HG03342 (cell line): ENCODE results near the gene NFX1.

Experiments
- ATAC-seq: cut with Tn5 transposase; IDR thresholded peaks from one replicate; pipeline ENCODE4 v1.9.1; 2021; ENCODE audit warnings: mild to moderate bottlenecking, moderate library complexity; ENCODE audit not compliant: unreplicated experiment

NFX1 gene

DNA sequence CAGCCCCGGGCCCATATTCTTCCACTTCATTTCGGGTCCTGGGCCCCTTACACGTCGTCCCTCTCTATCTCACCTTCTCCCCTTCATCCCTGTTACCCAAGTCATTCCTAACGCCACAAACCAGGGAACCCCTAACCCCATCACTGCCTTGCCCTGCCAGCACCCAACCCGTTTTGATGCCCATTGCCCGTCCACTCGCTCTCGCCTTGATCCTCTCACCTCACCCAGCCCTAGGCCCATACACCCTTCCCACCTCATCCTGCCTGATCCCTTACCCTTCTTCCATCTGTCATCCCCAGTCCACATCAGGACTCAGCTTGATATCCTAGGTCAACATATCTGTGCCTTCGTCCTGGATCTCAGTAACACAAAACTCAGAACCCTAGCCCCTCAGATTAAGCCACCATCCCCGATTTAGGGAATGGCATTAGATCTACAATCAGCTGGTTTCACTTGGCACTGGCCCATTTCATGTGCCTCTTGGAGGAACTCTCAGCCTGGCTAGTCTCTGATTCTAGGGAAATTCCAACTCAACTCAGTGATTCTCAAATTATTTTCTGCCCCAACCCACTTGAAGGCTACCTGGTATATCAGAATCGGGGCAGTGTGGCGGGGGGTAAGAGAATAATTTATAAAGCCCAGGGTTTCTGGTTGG lies 25.0 kb upstream of the NFX1 start:
- ATAC-seq, result no peak

DNA sequence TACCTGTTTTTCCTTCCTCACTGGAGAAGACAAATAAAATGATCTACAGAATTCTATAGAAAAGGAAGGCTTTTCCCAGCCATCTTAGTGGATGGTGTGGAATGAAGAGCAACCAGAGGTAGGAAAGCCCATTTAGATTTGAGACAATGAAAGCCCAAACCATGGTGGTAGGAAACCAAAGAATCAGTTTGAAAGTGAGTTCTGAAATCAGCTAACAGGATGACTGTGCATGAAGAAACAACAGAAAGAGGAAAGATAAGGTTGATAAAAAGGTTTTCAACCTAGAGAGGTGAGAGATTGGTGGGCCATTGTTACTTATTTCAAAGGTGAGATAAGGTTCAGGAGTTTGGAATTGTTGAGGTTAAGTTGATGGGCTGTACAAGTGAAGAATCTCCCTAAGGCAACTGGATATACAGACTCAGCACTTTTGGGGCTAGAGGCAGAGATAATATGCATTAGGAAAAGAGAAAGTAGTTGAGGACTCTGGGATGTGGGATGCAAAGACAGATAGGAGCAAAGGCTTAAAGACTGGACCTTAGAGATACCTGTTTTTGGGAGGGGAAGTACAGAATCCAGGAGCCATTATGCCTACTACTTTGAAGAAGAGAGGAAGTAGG lies 23.1 kb upstream of the NFX1 start:
- no peak for ATAC-seq

DNA sequence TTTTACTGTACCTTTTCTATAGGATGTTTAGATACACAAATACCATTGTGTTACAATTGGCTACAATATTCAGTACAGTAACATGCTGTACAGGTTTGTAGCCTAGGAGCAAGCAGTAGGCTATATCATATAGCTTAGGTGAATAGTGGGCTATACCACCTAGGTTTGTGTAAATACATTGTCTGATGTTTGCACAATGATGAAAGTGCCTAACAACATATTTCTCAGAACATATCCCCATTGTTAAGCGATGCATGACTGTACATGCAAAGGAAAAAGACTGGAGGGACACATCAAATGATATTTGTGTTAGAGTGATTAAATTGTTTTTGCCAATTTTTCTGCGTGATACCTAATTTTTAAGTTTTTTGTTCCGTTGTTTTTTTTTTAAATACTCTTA lies 20.2 kb upstream of the NFX1 start:
- ATAC-seq, result no peak

DNA sequence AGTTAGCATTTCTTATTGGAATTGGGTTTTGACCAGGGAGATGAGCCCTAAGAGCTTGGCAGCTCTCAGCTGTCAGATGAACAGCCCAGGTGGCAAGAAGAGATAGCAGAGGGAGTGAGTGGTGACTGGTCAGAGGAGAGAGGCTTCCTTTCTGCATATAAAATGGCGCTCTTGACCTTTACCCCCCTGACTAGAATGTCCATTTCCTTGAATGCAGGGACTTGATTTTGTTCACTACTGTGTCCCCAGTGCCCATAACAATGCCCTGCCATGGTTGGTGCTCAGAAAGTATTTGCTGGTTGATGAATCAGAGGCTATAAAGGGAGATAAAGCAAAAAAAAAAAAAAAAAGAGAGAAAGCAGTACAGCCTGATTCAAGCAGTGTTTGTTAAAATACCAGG lies 18.3 kb upstream of the NFX1 start:
- no peak for ATAC-seq

DNA sequence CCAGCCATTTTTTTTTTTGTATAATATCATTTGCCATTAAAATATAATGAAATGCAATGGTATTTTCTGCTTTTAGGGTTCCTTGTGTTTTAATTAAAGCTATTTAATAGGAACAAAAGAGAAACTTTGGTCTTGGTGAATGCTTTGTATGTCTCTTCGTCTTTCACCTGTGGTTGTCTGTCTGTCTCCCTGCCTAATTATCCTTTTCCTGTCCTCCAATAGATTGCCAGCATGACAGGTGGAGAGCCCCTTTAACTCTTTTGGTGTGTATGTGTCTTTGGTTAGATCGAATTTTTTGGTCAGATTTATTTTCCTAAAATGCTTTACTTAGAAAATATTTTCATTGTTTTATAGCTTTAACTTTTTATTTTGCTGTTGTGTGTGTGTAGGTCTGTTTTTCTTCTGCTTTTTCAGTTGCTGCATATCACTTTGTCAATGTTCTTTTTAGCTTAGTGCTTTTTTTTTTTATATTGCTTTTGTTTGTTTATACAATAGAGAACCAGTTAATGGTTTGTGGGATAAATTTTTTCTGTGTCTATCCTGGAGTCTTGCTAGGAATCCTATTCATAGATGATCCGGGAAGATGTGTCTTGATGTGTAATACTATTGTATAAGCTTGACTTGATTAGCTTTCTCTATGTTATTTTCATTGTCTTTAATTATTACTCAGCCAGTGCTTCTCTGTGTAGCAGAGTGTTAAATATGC lies 16.9 kb upstream of the NFX1 start:
- no peak for ATAC-seq

DNA sequence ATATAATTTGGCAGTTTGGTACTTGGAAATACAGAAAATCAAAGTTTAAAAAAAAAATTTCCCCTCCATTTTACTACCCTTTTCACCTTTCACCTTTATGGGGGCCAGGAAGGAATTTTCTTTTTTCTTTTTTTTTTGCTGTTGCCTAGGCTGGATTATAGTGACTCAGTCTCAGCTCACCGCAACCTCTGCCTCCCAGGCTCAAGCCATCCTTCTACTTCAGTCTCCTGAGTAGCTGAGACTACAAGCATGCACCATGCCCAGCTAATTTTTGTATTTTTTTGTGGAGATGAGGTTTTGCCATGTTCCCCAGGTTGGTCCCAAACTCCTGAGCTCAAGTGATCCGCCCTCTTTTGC lies 16.4 kb upstream of the NFX1 start:
- no peak for ATAC-seq

DNA sequence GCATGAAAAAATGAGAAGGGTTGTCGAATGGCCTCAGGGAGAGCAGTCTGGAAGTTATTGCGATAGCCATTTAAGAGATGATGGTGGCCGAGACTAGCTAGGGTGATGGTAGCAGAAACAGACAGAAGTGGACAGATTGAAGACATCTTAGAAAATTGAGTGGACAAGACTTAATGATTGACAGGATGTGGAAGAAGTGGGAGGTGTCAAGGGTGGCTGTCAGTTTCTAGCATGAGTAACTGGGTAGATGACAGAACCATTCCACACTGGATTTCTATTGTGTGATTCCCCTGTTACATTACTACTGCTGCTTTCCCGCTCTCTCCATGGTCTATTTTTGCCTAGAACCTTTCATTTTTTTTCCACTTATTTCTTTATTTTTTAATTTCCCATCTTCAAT lies 12.8 kb upstream of the NFX1 start:
- ATAC-seq, result no peak

DNA sequence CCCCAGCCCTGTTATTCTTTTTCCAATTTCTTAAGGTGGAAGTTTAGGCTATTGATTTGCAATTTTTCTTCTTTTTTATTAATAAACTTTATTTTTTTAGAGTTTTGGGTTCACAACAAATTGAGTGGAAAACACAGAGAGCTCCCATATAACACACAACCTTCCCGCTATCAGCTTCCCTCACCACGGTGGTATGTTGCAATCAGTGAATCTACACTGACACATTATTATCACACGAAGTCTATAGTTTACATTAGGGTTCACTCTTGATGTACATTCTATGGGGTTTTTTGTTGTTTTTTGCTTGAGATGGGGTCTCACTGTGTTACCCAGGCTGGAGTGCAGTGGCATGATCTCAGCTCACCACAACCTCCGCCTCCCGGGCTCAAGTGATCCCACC lies 4.8 kb upstream of the NFX1 start:
- no peak for ATAC-seq

DNA sequence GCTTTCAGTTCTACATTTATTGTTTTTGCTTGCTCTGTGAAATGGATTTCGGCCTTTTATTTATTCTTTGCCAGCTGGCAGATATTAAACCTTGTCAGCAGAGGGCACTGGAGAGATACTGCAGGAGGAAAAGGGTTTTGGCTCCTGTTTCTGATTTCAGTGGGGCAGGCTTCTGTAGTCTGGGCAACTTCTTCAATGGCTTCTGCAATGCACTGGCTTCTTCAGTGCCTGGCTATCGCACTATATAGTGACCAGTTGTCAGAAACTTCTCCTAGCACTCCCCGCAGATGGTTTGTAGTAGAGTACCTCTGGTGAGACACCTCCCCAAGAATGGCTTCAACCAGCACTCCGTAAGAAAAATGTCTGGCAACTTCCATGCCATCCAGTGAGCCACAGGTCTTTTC lies 3.2 kb upstream of the NFX1 start:
- no peak for ATAC-seq

DNA sequence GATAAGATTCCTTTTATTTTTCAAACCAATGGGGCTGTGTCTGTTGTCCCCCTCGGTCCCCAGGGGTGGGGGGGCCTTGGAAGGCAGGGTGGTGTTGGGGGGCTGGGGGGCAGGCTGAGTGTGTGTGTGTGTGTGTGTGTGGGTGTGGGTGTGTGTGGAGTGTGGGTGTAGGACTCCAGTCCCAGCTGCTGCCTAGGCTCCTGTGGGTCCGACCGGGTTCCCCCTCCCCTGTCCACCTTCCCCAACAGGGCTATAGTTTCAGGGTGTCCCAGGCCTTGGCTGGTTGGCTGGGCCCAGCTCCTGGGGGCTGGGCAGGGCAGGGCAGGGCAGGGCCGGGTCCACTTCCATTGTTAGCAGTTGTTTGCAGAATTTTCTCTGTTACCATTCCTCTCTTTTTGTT lies 2.1 kb upstream of the NFX1 start:
- no peak for ATAC-seq

DNA sequence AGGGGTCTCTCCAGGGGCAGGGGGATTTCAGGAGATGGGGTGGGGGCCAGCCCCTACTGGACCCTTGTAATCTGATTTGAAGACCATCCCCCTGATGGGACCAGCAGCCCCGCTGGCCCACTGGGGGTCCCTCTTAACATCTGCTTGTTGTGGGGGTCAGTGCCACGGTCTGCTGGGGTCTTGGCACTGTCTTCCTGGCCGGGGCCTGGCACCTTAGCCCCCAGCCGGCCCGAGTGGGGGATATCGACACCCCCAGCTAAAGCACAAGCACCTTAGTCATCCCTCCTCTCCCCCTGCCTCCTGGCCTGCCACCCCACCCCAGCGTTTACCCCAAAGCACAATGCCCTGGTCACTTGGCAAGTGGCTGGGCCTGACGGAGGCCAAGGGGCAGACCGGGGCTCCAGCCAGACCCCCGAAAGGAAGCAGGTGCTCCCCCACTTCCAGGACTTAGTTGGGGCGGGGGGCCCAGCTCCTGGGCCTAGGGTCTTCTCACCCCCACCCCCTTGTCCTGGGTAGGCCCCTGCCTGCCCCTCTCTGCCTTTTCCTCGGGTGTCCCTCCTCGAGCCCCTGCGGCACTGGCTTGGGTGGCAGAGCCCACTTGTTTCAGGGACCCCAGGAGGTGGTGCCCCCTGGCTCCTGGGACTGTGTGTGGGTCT lies 1.4 kb upstream of the NFX1 start:
- no peak for ATAC-seq

DNA sequence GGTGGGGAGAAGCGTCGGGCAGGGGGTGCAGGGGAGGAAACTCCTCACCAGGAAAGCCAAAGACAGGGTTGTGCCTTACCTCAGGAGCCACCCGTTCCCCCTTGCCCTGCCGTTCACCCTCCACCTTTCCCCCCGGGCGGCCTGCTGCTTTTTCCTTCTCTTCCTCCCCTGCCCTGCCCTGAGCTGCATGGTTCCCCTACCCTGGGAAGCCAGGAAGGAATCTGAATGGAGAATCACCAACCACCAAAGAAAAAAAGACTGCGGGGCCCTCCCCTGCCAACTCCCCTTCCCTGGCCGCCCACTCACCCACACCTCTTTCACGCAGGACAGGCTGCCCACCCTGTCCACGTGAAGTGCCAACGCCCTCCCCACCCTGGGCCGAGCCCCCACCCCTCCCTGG lies 820 bp upstream of the NFX1 start:
- ATAC-seq, result no peak

DNA sequence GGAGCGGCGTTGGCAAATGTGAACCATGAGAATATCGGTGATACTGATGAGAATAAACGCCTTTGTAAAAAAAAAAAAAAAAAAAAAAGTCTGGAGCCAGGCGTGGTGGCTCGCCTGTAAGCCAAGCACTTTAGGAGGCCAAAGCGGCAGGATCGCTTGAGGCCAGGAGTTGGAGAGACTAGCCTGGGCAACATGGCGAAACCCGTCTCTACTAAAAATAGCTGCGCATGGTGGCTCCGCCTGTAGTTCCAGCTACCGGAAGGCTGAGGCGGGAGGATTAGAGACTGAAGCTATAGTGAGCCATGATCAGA lies 425 bp upstream of the NFX1 start:
- no peak for ATAC-seq

DNA sequence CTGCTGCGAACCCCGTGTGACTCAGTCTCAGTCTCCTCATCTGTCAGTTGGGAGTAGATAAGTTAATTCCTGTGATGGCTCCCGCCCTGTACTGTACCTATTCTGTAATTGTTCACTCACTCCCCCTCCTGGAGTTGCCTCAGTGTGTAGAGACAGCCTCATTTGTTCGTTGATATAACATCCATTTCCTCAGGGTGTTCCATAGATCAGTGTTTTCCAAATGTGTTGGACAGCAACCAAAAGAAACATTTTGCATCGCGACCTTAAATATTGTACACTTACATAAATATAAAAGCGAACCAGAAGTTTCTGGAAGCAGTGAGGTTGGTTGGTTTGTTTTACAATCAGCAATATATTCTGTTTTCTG lies 698 bp downstream of the NFX1 start:
- ATAC-seq, result no peak

DNA sequence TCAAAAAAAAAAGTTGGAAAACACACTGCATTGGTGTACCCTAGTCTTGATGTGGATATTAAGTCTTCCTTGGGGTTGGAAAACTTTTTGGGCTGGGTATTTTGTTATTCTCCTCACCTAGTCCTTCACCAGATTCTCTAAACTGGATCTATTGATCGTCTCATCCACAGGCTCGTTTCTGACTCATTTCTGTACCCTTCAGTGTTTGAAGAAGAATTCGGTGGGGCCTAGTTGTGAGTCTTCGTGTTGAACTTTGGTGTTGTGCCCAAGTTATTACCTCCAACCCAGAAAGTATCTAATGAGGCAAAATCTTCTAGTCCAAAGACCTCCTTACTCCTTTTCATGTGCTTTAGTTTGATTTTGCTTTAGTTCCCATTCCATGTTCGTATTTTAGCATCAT lies 1.6 kb downstream of the NFX1 start:
- no peak for ATAC-seq

DNA sequence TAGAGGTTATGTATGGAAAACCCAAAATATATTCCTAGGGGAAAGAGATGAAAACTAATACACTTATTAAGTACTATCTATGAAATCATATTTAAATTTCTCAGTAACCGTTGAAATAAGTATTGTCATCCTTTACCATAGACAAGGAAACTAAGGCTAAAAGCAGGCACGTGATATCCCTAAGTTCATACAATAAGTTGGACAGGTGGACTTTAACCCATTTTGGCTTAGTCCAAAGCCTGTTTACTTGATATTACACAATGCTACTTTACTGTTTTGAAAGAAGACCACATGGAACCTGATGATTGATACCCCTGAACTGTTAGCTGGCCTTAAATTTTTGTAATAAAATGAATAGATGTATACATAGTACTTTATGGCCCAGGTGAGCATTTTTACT lies 3.5 kb downstream of the NFX1 start:
- ATAC-seq, result no peak

DNA sequence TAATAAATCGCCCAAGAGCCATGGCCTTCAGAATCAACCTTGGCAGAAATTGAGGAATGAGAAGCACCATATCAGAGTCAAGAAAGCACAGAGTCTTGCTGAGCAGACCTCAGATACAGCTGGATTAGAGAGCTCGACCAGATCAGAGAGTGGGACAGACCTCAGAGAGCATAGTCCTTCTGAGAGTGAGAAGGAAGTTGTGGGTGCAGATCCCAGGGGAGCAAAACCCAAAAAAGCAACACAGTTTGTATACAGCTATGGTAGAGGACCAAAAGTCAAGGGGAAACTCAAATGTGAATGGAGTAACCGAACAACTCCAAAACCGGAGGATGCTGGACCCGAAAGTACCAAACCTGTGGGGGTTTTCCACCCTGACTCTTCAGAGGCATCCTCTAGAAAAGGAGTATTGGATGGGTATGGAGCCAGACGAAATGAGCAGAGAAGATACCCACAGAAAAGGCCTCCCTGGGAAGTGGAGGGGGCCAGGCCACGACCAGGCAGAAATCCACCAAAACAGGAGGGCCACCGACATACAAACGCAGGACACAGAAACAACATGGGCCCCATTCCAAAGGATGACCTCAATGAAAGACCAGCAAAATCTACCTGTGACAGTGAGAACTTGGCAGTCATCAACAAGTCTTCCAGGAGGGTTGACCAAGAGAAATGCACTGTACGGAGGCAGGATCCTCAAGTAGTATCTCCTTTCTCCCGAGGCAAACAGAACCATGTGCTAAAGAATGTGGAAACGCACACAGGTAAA lies 4.5 kb downstream of the NFX1 start:
- no peak for ATAC-seq

DNA sequence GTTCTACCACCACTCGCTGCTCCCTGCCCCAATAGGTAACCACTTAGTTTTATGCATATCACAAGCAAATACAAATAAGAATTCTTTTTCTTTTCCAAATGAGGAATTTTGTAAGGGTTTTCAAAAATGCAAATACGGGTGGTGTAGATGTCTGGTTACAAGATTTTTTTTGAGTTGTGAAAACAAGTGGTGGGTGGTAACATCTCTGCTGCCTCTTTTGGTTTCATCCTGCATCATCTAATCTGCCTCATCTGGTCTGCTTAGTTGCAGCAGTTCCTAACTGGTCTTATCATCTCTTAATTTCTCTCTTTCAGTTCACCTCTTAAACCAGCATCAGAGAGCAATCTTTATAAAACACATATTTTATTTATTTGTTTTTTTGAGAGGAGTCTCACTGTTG lies 5.3 kb downstream of the NFX1 start:
- peak; percentile 31 for ATAC-seq

DNA sequence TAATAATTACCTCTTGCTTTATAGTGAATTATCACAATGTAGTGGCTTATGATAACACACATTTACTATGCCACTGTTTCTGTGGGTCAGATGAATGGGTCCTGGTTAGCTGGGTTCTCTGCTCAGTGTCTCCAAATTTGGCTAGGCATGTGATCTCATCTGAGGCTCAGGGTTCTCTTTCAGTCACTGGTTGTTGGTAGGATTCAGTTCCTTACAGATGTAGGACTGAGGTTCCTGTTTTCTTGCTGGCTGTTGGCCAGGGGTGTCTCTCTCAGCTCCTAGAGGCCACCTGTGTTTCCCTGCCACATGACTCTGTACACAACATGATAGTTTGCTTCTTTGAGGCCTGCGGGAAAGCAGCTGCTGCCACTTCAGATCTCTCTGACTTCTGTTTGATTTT lies 7.1 kb downstream of the NFX1 start:
- ATAC-seq, result peak; percentile 94

DNA sequence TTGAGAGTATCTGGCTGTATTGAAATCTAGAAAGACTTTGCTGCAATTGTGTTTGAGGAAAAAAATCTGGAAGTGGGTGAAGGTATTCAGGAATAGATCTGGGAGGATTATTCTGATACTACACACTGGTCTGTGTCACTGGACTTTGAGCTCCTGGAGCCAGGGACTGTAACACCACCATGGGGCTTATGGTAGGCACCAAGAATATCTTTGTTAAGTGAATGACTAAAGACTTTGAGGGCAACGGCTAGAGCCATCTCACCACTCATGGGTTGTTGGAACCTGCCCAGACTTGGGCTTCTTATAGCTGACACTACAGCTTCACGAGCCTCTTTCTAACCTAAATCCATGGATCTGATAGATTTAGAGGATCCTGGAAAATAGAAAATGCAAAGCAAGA lies 10.2 kb downstream of the NFX1 start:
- ATAC-seq, result no peak

DNA sequence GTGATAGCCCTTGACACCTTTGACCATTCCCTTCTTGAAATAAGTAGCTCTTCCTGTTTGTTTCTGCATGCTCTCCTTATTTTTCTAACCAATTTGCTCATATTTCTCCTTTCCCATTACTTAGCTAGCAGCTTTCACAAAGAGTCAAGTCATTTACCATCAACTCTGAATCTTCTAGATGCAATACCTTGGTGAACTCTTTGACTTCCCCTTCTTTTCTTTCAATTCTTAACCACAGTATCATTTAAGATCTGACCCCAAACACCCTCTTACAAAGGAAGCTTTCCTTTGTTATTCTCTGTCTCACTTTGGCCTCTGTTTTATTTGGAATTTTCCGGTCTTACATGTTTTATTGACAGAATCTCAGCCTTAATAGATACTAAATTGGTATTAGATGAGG lies 14.0 kb downstream of the NFX1 start:
- no peak for ATAC-seq

DNA sequence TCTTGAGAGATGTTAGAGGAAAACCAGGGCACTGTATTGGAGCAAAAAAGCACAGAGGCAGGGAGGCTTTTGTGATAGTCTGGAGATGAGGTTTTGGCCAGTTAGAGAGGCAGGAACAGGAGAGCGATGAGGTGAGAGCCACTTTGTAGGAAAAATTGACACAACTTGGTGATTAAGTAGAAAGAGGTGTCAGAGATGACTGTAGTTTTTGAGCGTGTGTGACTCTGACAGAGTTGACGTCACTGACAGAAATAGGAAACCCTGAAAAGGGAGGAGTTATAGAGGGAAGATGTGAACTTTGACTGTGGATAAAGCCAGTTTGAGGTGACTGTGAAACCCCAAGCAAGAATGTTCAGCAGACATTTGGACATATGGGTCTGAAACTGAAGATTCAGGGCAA lies 15.7 kb downstream of the NFX1 start:
- ATAC-seq, result no peak
